Measurements from ENCODE around the gene CBY3. TPM values are rescaled to one million over a fixed set of nuclear protein-coding genes. Genes with fewer than 3 reads are reported as not detected.

Gene CBY3
- total and polyA plus RNA-seq, 2 of the 8 experiments (the other 6 are each of a cell fraction or from before 2014, with no cell fraction given): 0.39 TPM

DNA sequence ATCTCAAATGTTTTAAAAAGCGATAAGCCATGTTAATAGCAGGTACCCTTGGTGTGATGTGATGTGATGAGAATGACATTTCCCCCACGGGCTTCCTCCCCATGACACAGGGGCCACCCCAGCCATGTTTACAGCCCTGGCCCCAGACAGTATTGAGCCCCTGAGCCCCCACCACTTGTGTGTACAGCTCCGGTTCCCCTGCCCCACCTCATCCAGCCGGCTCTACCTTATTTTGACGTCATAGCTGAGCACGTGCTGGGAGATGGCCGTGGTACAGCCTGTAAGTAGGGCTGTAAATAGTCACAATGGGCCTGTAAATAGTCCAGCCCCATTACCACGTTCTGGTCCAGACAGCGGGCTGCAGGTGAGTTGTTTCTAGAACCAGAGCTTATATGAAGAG lies 32.4 kb downstream of the CBY3 start:
- no peaks in the 10 kb centered on the region for H3K79me2 ChIP-seq (ENCODE audit: control insufficient read depth in 1 of 2, insufficient read depth in 2 of 2, low read length in 2 of 2)
- H4K91ac ChIP-seq (replicated peaks; ENCODE audit: insufficient read length, low read length): no peak overlapping the region
- no peak overlapping the region for H3K14ac ChIP-seq (ENCODE audit: insufficient read length)
- no peak overlapping the region for H4K5ac ChIP-seq (ENCODE audit: insufficient read length, low read depth, low read length)
- no peak overlapping the region for H2BK15ac ChIP-seq (ENCODE audit: low read length)
- WGBS, 2 experiments (ENCODE audit: extremely low coverage in 1 of 2, insufficient coverage in 1 of 2, insufficient read length in 1 of 2, insufficient replicate concordance in 2 of 2, low coverage in 1 of 2, low lambda C conversion rate in 2 of 2, missing lambda C conversion rate in 1 of 2): 92% methylated on average over 9 of the region's 9 CpGs; no CpG with 5 or more reads in 1 of the 2 experiments
- CTCF ChIA-PET (ENCODE audit: partially characterized antibody): interaction anchor here (0.5 to 0.8 kb wide), 3 partner anchors 17 to 285 kb away, joined by 3 to 4 read pairs (median 3); no protein-coding TSS in a partner anchor
- no peak overlapping the region for H3K4ac ChIP-seq (replicated peaks; ENCODE audit: insufficient read length, low read depth, low read length)
- H3K36me3 ChIP-seq (ENCODE audit: control insufficient read depth in 2 of 4, insufficient read depth in 4 of 4, low read length in 3 of 4): no peaks in the 10 kb centered on the region
- H3K4me1 ChIP-seq (replicated peaks in 1 of 4; ENCODE audit: control insufficient read depth in 3 of 4, insufficient read depth in 4 of 4, low read length in 3 of 4): peaks cover 0 to 2% (median 0%) of the 10 kb centered on the region in 4 experiments; a peak in 1 of 7 replicates
- TF ChIP-seq HDAC2 (IDR thresholded peaks at IDR 0.05; ENCODE audit: borderline replicate concordance in 1 of 2, low read depth in 2 of 2, low read length in 2 of 2): no peak
- no peak for TF ChIP-seq CTBP2 (IDR thresholded peaks at IDR 0.05; ENCODE audit: borderline replicate concordance, insufficient read depth, insufficient read length, low read length)
- TF ChIP-seq RNF2 (IDR thresholded peaks at IDR 0.05; ENCODE audit: borderline replicate concordance, low read depth, low read length, missing control alignments, poor library complexity, severe bottlenecking): no peak
- no peak for TF ChIP-seq TAF1 (IDR thresholded peaks at IDR 0.05; ENCODE audit: low read depth, low read length)
- no peak for TF ChIP-seq BCL11A (IDR thresholded peaks at IDR 0.05; ENCODE audit: low read depth in 2 of 2, low read length in 2 of 2)
- TF ChIP-seq TEAD4 (IDR thresholded peaks at IDR 0.05; ENCODE audit: low read depth, low read length): no peak
- no peak overlapping the region for H2AFZ ChIP-seq (ENCODE audit: low read length)
- POLR2A ChIA-PET (ENCODE audit: partially characterized antibody): interaction anchor here (1.2 to 2.5 kb wide), 3 partner anchors 15 to 31 kb away, joined by 3 to 9 read pairs (median 5); partner anchors contain the start of gene HNRNPH1
- DNase-seq (ENCODE audit: low read depth in 1 of 2, low spot score in 2 of 2): no peak
- no peak overlapping the region for H3K18ac ChIP-seq (ENCODE audit: extremely low read depth, low read length)
- no peak for FAIRE-seq
- no peaks in the 10 kb centered on the region for H4K20me1 ChIP-seq (replicated peaks in 1 of 2; ENCODE audit: control insufficient read depth in 1 of 2, insufficient read depth in 2 of 2, low read length in 2 of 2)
- no peaks in the 10 kb centered on the region for H3K79me1 ChIP-seq (ENCODE audit: low read depth, low read length)
- H3K9ac ChIP-seq (replicated peaks in 1 of 4; ENCODE audit: extremely low read depth in 1 of 4, low read depth in 3 of 4, low read length in 3 of 4): no peak overlapping the region
- no peak overlapping the region for H2BK5ac ChIP-seq (ENCODE audit: low read depth, low read length)
- H3K9me3 ChIP-seq (ENCODE audit: insufficient read depth in 2 of 2, low read depth in 1 of 2, low read length in 1 of 2): peaks cover 5 to 8% of the 10 kb centered on the region in 2 experiments; a peak in 2 of 4 replicates
- H2BK12ac ChIP-seq (ENCODE audit: low read depth, low read length): no peak overlapping the region
- no peaks in the 10 kb centered on the region for H3K23me2 ChIP-seq (ENCODE audit: low read depth, low read length)
- no peaks in the 10 kb centered on the region for H3K27me3 ChIP-seq (replicated peaks in 1 of 4; ENCODE audit: control insufficient read depth in 3 of 4, extremely low read depth in 1 of 4, insufficient read depth in 3 of 4, low read length in 3 of 4)
- no peak overlapping the region for H3K4me2 ChIP-seq (ENCODE audit: insufficient read depth in 1 of 2, low read depth in 2 of 2, low read length in 2 of 2)
- no peak overlapping the region for H2AK5ac ChIP-seq (ENCODE audit: low read depth, low read length)
- no peak overlapping the region for H4K8ac ChIP-seq (ENCODE audit: extremely low read depth, insufficient read depth, low read length)
- H2BK20ac ChIP-seq (ENCODE audit: low read length): no peak overlapping the region
- no peak overlapping the region for H2BK120ac ChIP-seq (replicated peaks; ENCODE audit: low read depth, low read length)
- no peak overlapping the region for H3K23ac ChIP-seq (ENCODE audit: insufficient read length)
- no peak overlapping the region for H3K4me3 ChIP-seq (ENCODE audit: extremely low read depth in 1 of 4, insufficient read depth in 2 of 4, low read depth in 3 of 4, low read length in 4 of 4)
- H3K56ac ChIP-seq (replicated peaks; ENCODE audit: insufficient read length, low read depth, low read length): no peak overlapping the region
- H3K27ac ChIP-seq (ENCODE audit: low read depth, low read length): no peak overlapping the region
